Stimulated activated CD4-positive, alpha-beta T cell treated with anti-CD3 and anti-CD28 coated beads, Interleukin-1b, Interleukin-23, amount 100 ng/mL, for 24 hours (primary cell): Measurements from ENCODE around the gene AP1M1.

ENCODE experiments used
- DNase-seq, 4 experiments: peaks; one replicate each; pipeline ENCODE4 v3.0.0-alpha.2; 2020; ENCODE audit warnings: low read depth in 4 of 4, low spot score in 1 of 4

The AP1M1 gene

GRCh38 chr19:16293118-16294091 lies 95.7 kb downstream of the AP1M1 start:
- no peak for DNase-seq

- no peak for DNase-seq
Measured at GRCh38 chr19:16295057-16295456, 97.3 kb downstream of the AP1M1 start.
